Upper lobe of left lung (tissue), 6 donors: ENCODE measurements around the gene TRIM29. TPM values are rescaled to one million over a fixed set of nuclear protein-coding genes. Genes with fewer than 3 reads are reported as not detected.

ENCODE experiments used
- ATAC-seq, 2 donors: fragments of 200-7000 bp; cut with Tn5 transposase; one replicate each; pipeline ENCODE4 v1.9.1; 2022; ENCODE audit warnings: mild to moderate bottlenecking in 2 of 2, moderate library complexity in 2 of 2; ENCODE audit not compliant: low FRiP score in 2 of 2
- DNase-seq, 2 donors: peaks; one replicate each; pipeline ENCODE4 v3.0.0-alpha.2; 2019 to 2020
- H3K27ac ChIP-seq, 4 donors: fragments of 200-600 bp; sonication (generic); one replicate each; pipeline ENCODE4 v1.5.1; 2016 to 2019
- H3K27me3 ChIP-seq, 4 donors: fragments of 200-600 bp; sonication (generic); one replicate each; pipeline ENCODE4 v1.5.1; 2017 to 2019
- H3K36me3 ChIP-seq, 4 donors: fragments of 200-600 bp; sonication (generic); one replicate each; pipeline ENCODE4 v1.5.1; 2016 to 2019
- H3K4me1 ChIP-seq, 4 donors: fragments of 200-600 bp; sonication (generic); one replicate each; pipeline ENCODE4 v1.5.1; 2018 to 2019
- H3K4me3 ChIP-seq, 4 donors: fragments of 200-600 bp; sonication (generic); one replicate each; pipeline ENCODE4 v1.5.1; 2017 to 2019; ENCODE audit warnings: mild to moderate bottlenecking in 2 of 4, moderate library complexity in 1 of 4
- H3K9me3 ChIP-seq, 4 donors: fragments of 200-600 bp; sonication (generic); one replicate each; pipeline ENCODE4 v1.5.1; 2018 to 2019
- CTCF ChIP-seq, 6 experiments: fragments of 450-650 bp in 4 of 6; fragments of 200-600 bp in 2 of 6; sonication (generic) in 2 of 6; IDR thresholded peaks; one replicate each; pipeline ENCODE4 v1.5.1; 2016 to 2019; ENCODE audit warnings: antibody characterized with exemption in 6 of 6
- EP300 ChIP-seq, 4 donors: sonication (generic); formaldehyde crosslinking; IDR thresholded peaks; one replicate each; pipeline ENCODE4 v1.5.1; 2017; ENCODE audit warnings: antibody characterized with exemption in 4 of 4, control low read depth in 2 of 4
- POLR2A ChIP-seq, 4 donors: fragments of 450-650 bp; IDR thresholded peaks; one replicate each; pipeline ENCODE4 v1.5.1; 2016 to 2017; ENCODE audit warnings: antibody characterized with exemption in 4 of 4, mild to moderate bottlenecking in 2 of 4
- POLR2AphosphoS5 ChIP-seq, 2 donors: sonication (generic); formaldehyde crosslinking; IDR thresholded peaks; one replicate each; pipeline ENCODE4 v1.5.1; 2017; ENCODE audit warnings: antibody characterized with exemption in 2 of 2
- WGBS, 2 donors: methylation state at CpG; one replicate each; pipeline ENCODE4 v1.1.5; 2017 to 2018; 5-methylcytosine and 5-hydroxymethylcytosine counted together
- total RNA-seq, 6 donors: library from RNA; depleted of rRNA in 4 of 6; stranded (reverse); fragments of >200 nt in 4 of 6; gene quantifications; one replicate each; pipeline versions ENCODE4 v1.1.0 to v1.2.1, GENCODE V29; 2016 to 2021
- donor health status: DM: no; HTN: no; CAD: no; lungs with moderate emphysema.
- donor health status: DM: no; HTN: yes; CAD: no; lungs with severe emphysema.

The TRIM29 gene
- total RNA-seq, 6 donors from 2014 or later = 2.3 to 36.7 (median 8.4) TPM

- ATAC-seq (no peak), DNase-seq (no peak)
- Histone ChIP-seq H3K36me3 (no peaks in the 10 kb centered on the region), H3K9me3 (no peaks in the 10 kb centered on the region), H3K27ac (no peak overlapping the region), H3K27me3 (no peaks in the 10 kb centered on the region), H3K4me3 (no peak overlapping the region), H3K4me1 (no peaks in the 10 kb centered on the region)
- TF ChIP-seq CTCF (IDR thresholded peaks at IDR 0.05) (no peak), POLR2AphosphoS5 (IDR thresholded peaks at IDR 0.05) (no peak), POLR2A (IDR thresholded peaks at IDR 0.05) (no peak), EP300 (IDR thresholded peaks at IDR 0.05) (no peak)
- 63 to 77% methylated on average over 15 of the region's 15 CpGs for WGBS, 2 donors
Observed at GRCh38 chr11:120104041-120104565, 33.8 kb downstream of the TRIM29 start.

- H3K27me3 ChIP-seq = no peaks in the 10 kb centered on the region
- no peaks in the 10 kb centered on the region for H3K4me1 ChIP-seq
- TF ChIP-seq POLR2AphosphoS5 (IDR thresholded peaks at IDR 0.05) = no peak
- no peak for TF ChIP-seq CTCF (IDR thresholded peaks at IDR 0.05)
- no peak for TF ChIP-seq EP300 (IDR thresholded peaks at IDR 0.05)
- TF ChIP-seq POLR2A (IDR thresholded peaks at IDR 0.05) = no peak
- H3K9me3 ChIP-seq = no peaks in the 10 kb centered on the region
- 53 to 78% methylated on average over 3 of the region's 3 CpGs for WGBS, 2 donors
- ATAC-seq (no peak), DNase-seq (no peak)
- H3K36me3 ChIP-seq = no peaks in the 10 kb centered on the region
- H3K4me3 ChIP-seq = no peak overlapping the region
- no peak overlapping the region for H3K27ac ChIP-seq
Observed at GRCh38 chr11:120102864-120103122, 35.1 kb downstream of the TRIM29 start.

GRCh38 chr11:120102050-120102863, 35.7 kb downstream of the TRIM29 start:
- no peaks in the 10 kb centered on the region for H3K4me1 ChIP-seq
- H3K27me3 ChIP-seq = no peaks in the 10 kb centered on the region
- no peak overlapping the region for H3K27ac ChIP-seq
- ATAC-seq (peak in 1 of 2 donors; percentile 13), DNase-seq (no peak)
- no peak overlapping the region for H3K4me3 ChIP-seq
- no peaks in the 10 kb centered on the region for H3K9me3 ChIP-seq
- WGBS, 2 donors = 76 to 79% methylated on average over 3 to 8 of the region's 8 CpGs
- H3K36me3 ChIP-seq = no peaks in the 10 kb centered on the region
- no peak for TF ChIP-seq POLR2AphosphoS5 (IDR thresholded peaks at IDR 0.05)
- TF ChIP-seq CTCF (IDR thresholded peaks at IDR 0.05) = no peak
- TF ChIP-seq EP300 (IDR thresholded peaks at IDR 0.05) = no peak
- TF ChIP-seq POLR2A (IDR thresholded peaks at IDR 0.05) = no peak

GRCh38 chr11:120098503-120099020, 39.4 kb downstream of the TRIM29 start:
- Histone ChIP-seq H3K27me3 (no peaks in the 10 kb centered on the region), H3K9me3 (no peaks in the 10 kb centered on the region), H3K36me3 (no peaks in the 10 kb centered on the region), H3K4me1 (no peaks in the 10 kb centered on the region), H3K4me3 (no peak overlapping the region), H3K27ac (no peak overlapping the region)
- DNase-seq (peak in 1 of 2 donors; percentile 54), ATAC-seq (peak in 1 of 2 donors; percentile 11)
- no peak for TF ChIP-seq EP300 (IDR thresholded peaks at IDR 0.05)
- no peak for TF ChIP-seq CTCF (IDR thresholded peaks at IDR 0.05)
- no peak for TF ChIP-seq POLR2A (IDR thresholded peaks at IDR 0.05)
- no peak for TF ChIP-seq POLR2AphosphoS5 (IDR thresholded peaks at IDR 0.05)
- WGBS, 2 donors = 75 to 87% methylated on average over 8 to 14 of the region's 14 CpGs
